ENCODE data around the gene LSS.

- TF ChIP-seq CTCF (IDR thresholded peaks at IDR 0.05; ENCODE audit: low read length) (no peak), EZH2 (optimal IDR thresholded peaks at IDR 0.05; ENCODE audit: low read depth, low read length) (no peak)
Measured at GRCh38 chr21:46252840-46253239, 24.3 kb upstream of the LSS start.

Data from MM.1S (cell line).